Tibial nerve (tissue), 4 donors: ENCODE data around the gene GAS2L1. TPM values are rescaled to one million over a fixed set of nuclear protein-coding genes. Genes with fewer than 3 reads are reported as not detected.

Experiments used
- DNase-seq, 2 donors: peaks; one replicate each; pipeline ENCODE4 v3.0.0-alpha.2; 2019; ENCODE audit warnings: low spot score in 2 of 2
- H3K27ac ChIP-seq, 4 donors: fragments of 200-600 bp; sonication (generic) in 3 of 4; one replicate each; pipeline ENCODE4 v1.5.1; 2017 to 2019; ENCODE audit warnings: mild to moderate bottlenecking in 1 of 4
- H3K27me3 ChIP-seq, 2 donors: fragments of 200-600 bp; sonication (generic) in 1 of 2; one replicate each; pipeline versions ENCODE4 v1.5.1 to v1.6.0; 2017 to 2019
- H3K36me3 ChIP-seq, 3 donors: fragments of 200-600 bp; sonication (generic); one replicate each; pipeline ENCODE4 v1.5.1; 2018 to 2019
- H3K4me1 ChIP-seq, 4 donors: fragments of 200-600 bp; sonication (generic) in 3 of 4; one replicate each; pipeline ENCODE4 v1.5.1; 2017 to 2019
- H3K4me3 ChIP-seq, 4 donors: fragments of 200-600 bp; sonication (generic) in 3 of 4; one replicate each; pipeline ENCODE4 v1.5.1; 2017 to 2019; ENCODE audit warnings: mild to moderate bottlenecking in 1 of 4, moderate library complexity in 1 of 4
- H3K9me3 ChIP-seq, 4 donors: fragments of 200-600 bp; sonication (generic) in 3 of 4; one replicate each; pipeline ENCODE4 v1.5.1; 2017 to 2019
- CTCF ChIP-seq, 5 experiments: fragments of 200-600 bp in 3 of 5; fragments of 450-650 bp in 2 of 5; sonication (generic) in 3 of 5; IDR thresholded peaks; one replicate each; pipeline ENCODE4 v1.5.1; 2016 to 2019; ENCODE audit warnings: antibody characterized with exemption in 5 of 5, mild to moderate bottlenecking in 3 of 5, moderate library complexity in 2 of 5
- EP300 ChIP-seq, 2 donors: sonication (generic); formaldehyde crosslinking; IDR thresholded peaks; one replicate each; pipeline ENCODE4 v1.6.1; 2017; ENCODE audit warnings: antibody characterized with exemption in 2 of 2, mild to moderate bottlenecking in 1 of 2
- POLR2A ChIP-seq, 2 donors: fragments of 450-650 bp; IDR thresholded peaks; one replicate each; pipeline ENCODE4 v1.6.1; 2017; ENCODE audit warnings: antibody characterized with exemption in 2 of 2, mild to moderate bottlenecking in 2 of 2, moderate library complexity in 2 of 2
- WGBS, 2 donors: methylation state at CpG; one replicate each; pipeline ENCODE4 v1.1.5; 2018; 5-methylcytosine and 5-hydroxymethylcytosine counted together
- total RNA-seq, 4 donors: library from RNA; depleted of rRNA; stranded (reverse); fragments of >200 nt; gene quantifications; one replicate each; pipeline ENCODE4 v1.1.0, GENCODE V29; 2016

Gene GAS2L1
- total RNA-seq, 4 donors from 2014 or later, result 30.3 to 43.5 (median 35.1) TPM

GRCh38 chr22:29311464-29312217 is 5.2 kb downstream of the GAS2L1 start:
- H3K36me3 ChIP-seq, result no peaks in the 10 kb centered on the region
- peak overlapping the region in 3 of 4 donors; percentile 18 to 43 (median 25) for H3K4me3 ChIP-seq
- H3K27ac ChIP-seq, result peak overlapping the region; percentile 71 to 94 (median 84)
- peak in 1 of 2 donors; percentile 15 for DNase-seq
- peaks cover 0 to 28% of the 10 kb centered on the region in 2 donors for H3K27me3 ChIP-seq
- H3K9me3 ChIP-seq, result no peaks in the 10 kb centered on the region
- no peak for TF ChIP-seq POLR2A (IDR thresholded peaks at IDR 0.05)
- TF ChIP-seq EP300 (IDR thresholded peaks at IDR 0.05), result no peak
- 48 to 57% methylated on average over 31 to 35 of the region's 50 CpGs for WGBS, 2 donors
- H3K4me1 ChIP-seq, result peaks cover 0 to 88% (median 70%) of the 10 kb centered on the region in 4 donors

- DNase-seq, result peak in 1 of 2 donors; percentile 11
- Histone ChIP-seq H3K4me1 (peaks cover 0 to 85% (median 66%) of the 10 kb centered on the region in 4 donors), H3K27ac (peak overlapping the region in 1 of 4 donors; percentile 94), H3K9me3 (no peaks in the 10 kb centered on the region), H3K27me3 (peaks cover 0 to 28% of the 10 kb centered on the region in 2 donors), H3K36me3 (no peaks in the 10 kb centered on the region), H3K4me3 (no peak overlapping the region)
- TF ChIP-seq EP300 (IDR thresholded peaks at IDR 0.05) (no peak), POLR2A (IDR thresholded peaks at IDR 0.05) (no peak), CTCF (IDR thresholded peaks at IDR 0.05) (no peak)
- 82 to 84% methylated on average over 22 to 25 of the region's 25 CpGs for WGBS, 2 donors
Measured at GRCh38 chr22:29312218-29313125, 6.0 kb downstream of the GAS2L1 start.

GRCh38 chr22:29313126-29313575 is 6.7 kb downstream of the GAS2L1 start:
- Histone ChIP-seq H3K36me3 (no peaks in the 10 kb centered on the region), H3K4me1 (peaks cover 0 to 78% (median 60%) of the 10 kb centered on the region in 4 donors), H3K4me3 (no peak overlapping the region), H3K27ac (peak overlapping the region in 1 of 4 donors; percentile 94), H3K27me3 (peaks cover 0 to 28% of the 10 kb centered on the region in 2 donors), H3K9me3 (no peaks in the 10 kb centered on the region)
- 26% methylated on average over 11 to 13 of the region's 44 CpGs for WGBS, 2 donors
- TF ChIP-seq POLR2A (IDR thresholded peaks at IDR 0.05) (no peak), CTCF (IDR thresholded peaks at IDR 0.05) (peak; percentile 49 to 78 (median 54)), EP300 (IDR thresholded peaks at IDR 0.05) (no peak)
- peak in 1 of 2 donors; percentile 12 for DNase-seq

- H3K36me3 ChIP-seq, result no peaks in the 10 kb centered on the region
- H3K4me3 ChIP-seq, result no peak overlapping the region
- H3K4me1 ChIP-seq, result peaks cover 0 to 71% (median 53%) of the 10 kb centered on the region in 4 donors
- WGBS, 2 donors, result 17 to 24% methylated on average over 37 to 45 of the region's 51 CpGs
- H3K27me3 ChIP-seq, result peaks cover 0 to 28% of the 10 kb centered on the region in 2 donors
- no peaks in the 10 kb centered on the region for H3K9me3 ChIP-seq
- DNase-seq, result peak in 1 of 2 donors; percentile 11
- no peak for TF ChIP-seq EP300 (IDR thresholded peaks at IDR 0.05)
- TF ChIP-seq POLR2A (IDR thresholded peaks at IDR 0.05), result no peak
- TF ChIP-seq CTCF (IDR thresholded peaks at IDR 0.05), result no peak
- no peak overlapping the region for H3K27ac ChIP-seq
Measured at GRCh38 chr22:29313576-29314466, 7.4 kb downstream of the GAS2L1 start.
